ENCODE data around the gene PRICKLE3.
A peak's percentile ranks its signal among the peaks of the same experiment; 100 is the strongest.
"Not testable (repeated sequence)": the region's sequence is repeated elsewhere in the genome, so short reads cannot be mapped to it uniquely, and the experiment has no call there.

The PRICKLE3 gene

GRCh38 chrX:49155900-49156837, 30.0 kb downstream of the PRICKLE3 start:
- no peak for FAIRE-seq

- FAIRE-seq: peak; percentile 49
Measured at GRCh38 chrX:49155243-49155899, 30.8 kb downstream of the PRICKLE3 start.

- no peak for FAIRE-seq
Measured at GRCh38 chrX:49153467-49153866, 32.7 kb downstream of the PRICKLE3 start.

GRCh38 chrX:49149291-49149690, 36.9 kb downstream of the PRICKLE3 start:
- FAIRE-seq: not testable (repeated sequence)

GRCh38 chrX:49148390-49149100, 37.6 kb downstream of the PRICKLE3 start:
- FAIRE-seq: not testable (repeated sequence)

- FAIRE-seq: no peak
Measured at GRCh38 chrX:49147936-49148335, 38.2 kb downstream of the PRICKLE3 start.

GRCh38 chrX:49147282-49147681, 38.9 kb downstream of the PRICKLE3 start:
- FAIRE-seq: no peak

- FAIRE-seq: not testable (repeated sequence)
Measured at GRCh38 chrX:49143154-49143553, 43.0 kb downstream of the PRICKLE3 start.

- not testable (repeated sequence) for FAIRE-seq
Measured at GRCh38 chrX:49142264-49142663, 43.9 kb downstream of the PRICKLE3 start.

GRCh38 chrX:49139713-49140112, 46.5 kb downstream of the PRICKLE3 start:
- no peak for FAIRE-seq

- no peak for FAIRE-seq
Measured at GRCh38 chrX:49137492-49137891, 48.7 kb downstream of the PRICKLE3 start.

- FAIRE-seq: no peak
Measured at GRCh38 chrX:49133759-49134158, 52.4 kb downstream of the PRICKLE3 start.

- not testable (repeated sequence) for FAIRE-seq
Measured at GRCh38 chrX:49132275-49132674, 53.9 kb downstream of the PRICKLE3 start.

- no peak for FAIRE-seq
Measured at GRCh38 chrX:49129427-49129826, 56.7 kb downstream of the PRICKLE3 start.

- not testable (repeated sequence) for FAIRE-seq
Measured at GRCh38 chrX:49127742-49128258, 58.4 kb downstream of the PRICKLE3 start.
